Esophagus muscularis mucosa (tissue), 4 donors: ENCODE results near the gene GIPC2.

Experiments used
- CTCF ChIP-seq, 3 experiments: fragments of 200-600 bp in 2 of 3; fragments of 450-650 bp in 1 of 3; sonication (generic) in 2 of 3; IDR thresholded peaks; one replicate each; pipeline ENCODE4 v1.5.1; 2017 to 2019; ENCODE audit warnings: antibody characterized with exemption in 3 of 3, mild to moderate bottlenecking in 2 of 3, moderate library complexity in 1 of 3
- EP300 ChIP-seq: sonication (generic); formaldehyde crosslinking; IDR thresholded peaks from one replicate; pipeline ENCODE4 v1.6.1; 2017; ENCODE audit warnings: antibody characterized with exemption
- POLR2A ChIP-seq: fragments of 450-650 bp; IDR thresholded peaks from one replicate; pipeline ENCODE4 v1.6.1; 2017; ENCODE audit warnings: antibody characterized with exemption, moderate library complexity, mild to moderate bottlenecking, low read depth

- TF ChIP-seq CTCF (IDR thresholded peaks at IDR 0.05) (no peak), POLR2A (no peak), EP300 (no peak)
Measured at GRCh38 chr1:78132948-78133322, 87.2 kb downstream of the GIPC2 start.
